Hematopoietic multipotent progenitor cell treated with erythropoietin and hydrocortisone succinate and interleukin-3 and kit ligand, for 15 days (in vitro differentiated cells): ENCODE measurements around the gene TASOR2.

Experiments
- DNase-seq: peaks from one replicate; pipeline ENCODE4 v3.0.0-alpha.2; 2015; ENCODE audit warnings: low spot score

TASOR2 gene

DNA sequence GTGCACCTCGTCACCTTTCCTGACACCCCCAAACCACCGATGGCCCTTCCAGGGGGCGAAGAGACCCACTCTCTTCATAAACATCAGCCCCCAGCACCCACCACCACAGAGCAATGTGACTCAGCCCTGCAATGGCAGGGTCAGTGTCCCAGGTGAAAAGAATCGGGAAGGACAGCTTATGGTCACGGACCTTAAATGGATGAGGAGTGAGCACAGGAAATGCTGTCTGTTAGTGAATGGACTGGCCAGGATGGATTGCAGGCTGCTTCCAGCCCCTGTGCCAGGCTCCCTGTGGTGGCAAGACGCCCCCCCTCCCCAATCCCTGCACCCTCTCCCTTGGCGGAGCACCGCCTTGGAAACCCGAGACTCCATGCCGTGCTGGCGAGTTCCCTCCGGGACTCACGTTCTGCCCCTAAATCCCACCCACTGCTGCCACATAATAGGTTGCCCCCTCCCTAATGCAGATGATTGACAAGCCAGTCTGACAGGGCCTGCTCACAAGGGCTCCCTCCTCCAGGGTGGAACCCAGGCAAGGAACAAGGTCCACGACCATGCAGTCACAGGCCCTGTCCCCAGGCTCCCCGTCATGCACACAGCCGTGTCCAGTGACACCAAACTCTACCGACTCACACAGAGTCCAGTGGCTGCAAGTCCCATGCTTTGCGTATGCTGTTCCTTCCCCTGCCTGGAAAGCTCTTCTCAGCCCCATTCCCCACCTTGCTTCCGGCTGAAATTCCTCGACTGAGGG lies 25.6 kb upstream of the TASOR2 start:
- DNase-seq: no peak

DNA sequence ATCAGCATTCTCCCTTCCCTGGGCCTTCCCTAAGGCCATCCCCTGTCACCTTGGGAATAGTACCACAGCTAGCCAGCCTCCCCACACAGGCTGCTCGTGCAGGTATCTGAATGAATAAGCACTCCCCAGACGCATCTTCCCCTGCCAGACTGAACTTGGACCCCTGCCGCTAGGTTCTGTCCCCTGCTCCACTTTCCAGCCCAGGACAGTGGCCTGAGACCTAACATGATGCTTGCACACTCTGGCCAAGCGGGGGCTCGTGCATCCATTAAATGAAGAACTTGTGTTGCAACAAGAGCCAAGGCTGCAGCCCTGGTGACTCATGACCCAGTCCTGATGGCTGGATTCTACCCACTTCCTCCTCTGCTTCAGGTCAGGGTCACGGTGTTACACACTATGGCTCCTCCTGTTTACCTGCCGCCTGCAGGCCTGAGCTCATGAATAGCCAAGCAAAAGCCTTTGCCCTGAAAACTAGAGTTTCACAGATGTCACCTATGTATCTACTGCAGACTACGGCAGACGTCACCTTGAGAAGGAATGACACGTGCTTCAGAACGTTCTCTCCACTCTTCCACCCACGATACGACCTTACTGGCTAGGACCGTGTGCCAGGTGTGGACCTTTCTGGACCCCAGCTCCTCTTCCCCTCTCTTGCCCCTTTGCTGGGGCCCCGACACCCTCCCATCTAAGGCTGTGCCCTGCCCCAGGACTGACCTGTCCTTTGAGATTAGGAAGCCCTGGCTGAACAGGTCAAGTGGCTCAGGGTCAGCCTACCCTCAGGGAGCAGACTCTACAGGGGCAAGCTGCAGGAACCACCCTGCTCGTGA lies 24.7 kb upstream of the TASOR2 start:
- no peak for DNase-seq

DNA sequence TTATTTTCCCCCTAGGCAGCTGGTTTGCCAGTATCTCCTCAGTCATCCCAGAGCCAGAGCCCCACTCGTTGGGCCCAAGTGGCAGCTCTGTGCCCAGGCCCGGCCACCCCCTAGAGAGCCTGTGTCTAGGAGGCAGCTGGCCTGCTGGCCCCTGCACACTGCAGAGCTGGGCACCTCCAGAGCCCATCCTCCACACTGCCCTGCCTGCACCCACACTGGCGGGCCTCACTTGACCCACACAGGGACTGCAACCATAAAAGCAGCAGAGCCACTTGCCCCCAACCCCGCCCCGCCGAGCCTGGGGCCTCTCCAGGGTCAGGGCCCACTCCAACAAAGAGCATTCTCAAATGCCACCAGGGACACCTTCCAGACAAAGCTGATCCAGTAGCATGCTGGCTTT lies 23.6 kb upstream of the TASOR2 start:
- DNase-seq: no peak

- no peak for DNase-seq
These were observed 21.7 kb upstream of the TASOR2 start for GRCh38 chr10:5662708-5663579.

GRCh38 chr10:5663692-5664427 lies 20.8 kb upstream of the TASOR2 start:
- no peak for DNase-seq

GRCh38 chr10:5665373-5666007 lies 19.1 kb upstream of the TASOR2 start:
- no peak for DNase-seq

GRCh38 chr10:5666008-5666840 lies 18.4 kb upstream of the TASOR2 start, which contains the start of gene ASB13:
Gene ASB13, minus strand, starts transcription at chr10:5666595. Its CDS starts 44 bp downstream, at chr10:5666551.
- DNase-seq: peak; percentile 40

DNA sequence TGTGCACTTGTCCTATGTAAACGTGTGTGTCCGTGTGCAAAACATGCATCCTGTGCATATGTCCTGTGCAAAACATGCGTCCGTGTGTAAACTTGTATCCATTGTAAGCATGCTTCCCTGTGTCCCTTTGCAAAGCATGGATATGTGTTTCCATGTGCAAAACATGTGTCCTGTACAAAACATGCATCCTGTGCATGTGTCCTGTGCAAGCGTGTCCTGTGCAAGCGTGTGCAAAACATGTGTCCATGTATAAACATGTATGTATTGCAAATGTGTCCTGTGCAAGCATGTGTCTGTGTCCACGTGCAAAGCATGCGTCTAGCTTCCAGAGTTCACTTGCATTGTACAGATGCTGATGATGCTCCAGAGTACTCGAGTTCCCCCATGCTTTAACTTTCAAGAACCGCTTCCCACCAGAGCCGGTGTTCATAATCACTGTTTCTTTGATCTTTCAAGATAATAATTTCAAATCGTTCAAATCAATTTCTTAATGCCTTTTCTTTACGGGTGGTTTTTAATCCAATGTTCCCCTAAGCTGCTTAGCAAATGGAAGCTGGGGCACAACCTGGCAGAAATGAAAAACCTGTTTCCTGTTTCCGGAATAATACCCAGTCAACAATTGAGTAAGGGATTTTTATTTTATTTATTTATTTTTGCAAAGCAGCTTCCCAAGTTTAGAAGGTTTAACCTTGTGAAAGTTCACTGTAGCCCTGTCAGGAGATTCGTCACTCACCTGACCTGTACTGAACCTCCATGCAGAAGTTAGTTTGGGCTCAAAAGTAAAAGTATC lies 17.6 kb upstream of the TASOR2 start:
- no peak for DNase-seq

GRCh38 chr10:5668429-5668828 lies 16.2 kb upstream of the TASOR2 start:
- no peak for DNase-seq

- DNase-seq: no peak
These were observed 15.0 kb upstream of the TASOR2 start for GRCh38 chr10:5669604-5670003.

GRCh38 chr10:5670662-5671375 lies 13.8 kb upstream of the TASOR2 start:
- no peak for DNase-seq

DNA sequence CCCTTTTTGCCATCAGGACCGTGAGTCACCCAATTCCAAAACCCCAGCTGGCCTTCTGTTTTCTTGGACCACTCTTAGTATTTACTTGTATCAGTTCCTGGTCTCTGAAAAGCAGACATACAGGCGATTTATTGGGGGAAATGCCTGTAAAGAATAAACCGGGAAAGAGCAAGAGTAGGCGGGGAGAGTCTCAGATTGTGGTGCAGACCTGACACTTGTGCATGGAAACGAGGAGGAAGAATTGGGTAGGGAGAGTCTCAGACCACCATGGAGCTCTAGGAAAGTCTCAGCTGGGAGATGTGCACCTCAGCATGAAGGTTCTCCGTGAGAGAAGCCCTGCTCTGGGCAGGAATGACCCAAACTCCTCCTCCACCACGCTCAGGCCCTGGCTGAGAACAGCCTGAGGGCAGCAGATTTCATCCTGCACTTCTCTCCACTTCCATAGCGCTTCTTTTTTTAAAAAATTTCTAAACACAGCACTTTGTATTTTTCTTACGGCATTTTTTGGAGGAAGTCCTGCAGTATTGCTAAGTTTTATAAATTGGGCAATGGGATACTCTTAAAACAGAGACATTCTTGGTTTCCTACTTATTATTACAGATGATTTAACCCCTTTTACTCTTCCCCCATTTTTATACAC lies 6.1 kb upstream of the TASOR2 start:
- no peak for DNase-seq

- DNase-seq: no peak
These were observed 5.6 kb upstream of the TASOR2 start for GRCh38 chr10:5679037-5679435.

DNA sequence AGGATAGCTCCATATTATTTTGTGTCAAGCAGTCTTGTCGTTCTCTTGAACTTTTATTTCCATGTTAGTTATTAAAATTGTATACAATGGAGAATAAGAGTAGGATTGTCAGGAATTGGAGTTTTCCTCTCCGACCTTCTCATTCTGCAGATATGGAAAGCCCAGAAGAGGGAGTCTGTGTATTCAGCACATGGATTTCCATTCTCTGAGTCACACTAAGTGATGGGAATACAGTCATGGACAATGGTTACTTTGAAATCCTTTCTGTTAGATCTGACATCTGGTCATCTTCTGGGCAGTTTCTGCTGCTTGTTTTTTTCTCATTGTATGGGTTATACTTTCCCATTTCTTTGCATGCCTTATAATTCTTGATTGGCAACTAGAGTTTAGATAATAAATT lies 5.0 kb upstream of the TASOR2 start:
- no peak for DNase-seq

- DNase-seq: no peak
These were observed 2.7 kb upstream of the TASOR2 start for GRCh38 chr10:5681930-5682329.

- DNase-seq: no peak
These were observed 1.6 kb upstream of the TASOR2 start for GRCh38 chr10:5683065-5683464.

- peak; percentile 73 for DNase-seq
These were observed 529 bp downstream of the TASOR2 start for GRCh38 chr10:5684971-5685763.
